ENCODE data around the gene ATP6V1F. TPM values are rescaled to one million over a fixed set of nuclear protein-coding genes. Genes with fewer than 3 reads are reported as not detected.
A peak's percentile ranks its signal among the peaks of the same experiment; 100 is the strongest.

ATP6V1F gene
- total RNA-seq, 1 experiment from 2014 or later = 169 TPM

- ChIA-PET CTCF (interaction anchor here (1.5 kb wide), 1 partner anchor 31 kb away, joined by 3 read pairs; the partner anchor contains the start of gene ATP6V1F), POLR2A (ENCODE audit: unreplicated experiment) (interaction anchor here (0.7 kb wide), 1 partner anchor 387 kb away, joined by 6 read pairs; no protein-coding TSS in a partner anchor)
- Histone ChIP-seq H4K20me1 (ENCODE audit: insufficient read depth) (no peaks in the 10 kb centered on the region), H2AFZ (no peak overlapping the region), H3K4me1 (replicated peaks; ENCODE audit: insufficient read depth) (peaks cover 52% of the 10 kb centered on the region), H3K9me2 (ENCODE audit: insufficient read depth) (no peaks in the 10 kb centered on the region), H3K79me2 (ENCODE audit: low read depth) (no peaks in the 10 kb centered on the region), H3K27me3 (ENCODE audit: insufficient read depth, low read depth) (no peaks in the 10 kb centered on the region), H3K27ac (no peak overlapping the region), H3K4me3 (no peak overlapping the region), H3F3A (ENCODE audit: insufficient read depth, low read depth) (peaks cover 14% of the 10 kb centered on the region), H3K9me3 (ENCODE audit: insufficient read depth, low read depth) (no peaks in the 10 kb centered on the region), H3K36me3 (ENCODE audit: low read depth) (no peaks in the 10 kb centered on the region), H3K4me2 (0 out of 2 replicates have a peak overlapping the region, but pooled peaks have one; percentile 74)
- no TSS peak for BruUV-seq (replicated peaks)
- DNase-seq = peak in 1 of 2 experiments; percentile 32
- TF ChIP-seq CTCF (conservative IDR thresholded peaks at IDR 0.05) = no peak
- no peak for TF ChIP-seq EZH2 (IDR thresholded peaks at IDR 0.05; ENCODE audit: low read depth)
- intact Hi-C loops (cut with micrococcal nuclease; ENCODE audit: unreplicated experiment) = loop anchor here (5.0 kb wide), 1 partner anchor 61 kb away; no protein-coding TSS in a partner anchor
Measured at GRCh38 chr7:128831178-128831993, 31.3 kb upstream of the ATP6V1F start.

GRCh38 chr7:128831994-128832879 lies 30.4 kb upstream of the ATP6V1F start:
- Histone ChIP-seq H3K4me3 (no peak overlapping the region), H3K9me3 (ENCODE audit: insufficient read depth, low read depth) (no peaks in the 10 kb centered on the region), H3K27me3 (ENCODE audit: insufficient read depth, low read depth) (no peaks in the 10 kb centered on the region), H3K4me1 (replicated peaks; ENCODE audit: insufficient read depth) (peaks cover 43% of the 10 kb centered on the region), H3K9me2 (ENCODE audit: insufficient read depth) (no peaks in the 10 kb centered on the region), H4K20me1 (ENCODE audit: insufficient read depth) (no peaks in the 10 kb centered on the region), H3K27ac (no peak overlapping the region), H3K4me2 (no peak overlapping the region), H3F3A (ENCODE audit: insufficient read depth, low read depth) (peaks cover 7% of the 10 kb centered on the region), H3K79me2 (ENCODE audit: low read depth) (no peaks in the 10 kb centered on the region), H2AFZ (no peak overlapping the region), H3K36me3 (ENCODE audit: low read depth) (no peaks in the 10 kb centered on the region)
- BruUV-seq (replicated peaks) = no TSS peak
- intact Hi-C loops (cut with micrococcal nuclease; ENCODE audit: unreplicated experiment) = loop anchor here (5.0 kb wide), 1 partner anchor 60 kb away; no protein-coding TSS in a partner anchor
- TF ChIP-seq EZH2 (IDR thresholded peaks at IDR 0.05; ENCODE audit: low read depth) (no peak), CTCF (conservative IDR thresholded peaks at IDR 0.05) (no peak)
- POLR2A ChIA-PET (ENCODE audit: unreplicated experiment) = interaction anchor here (0.7 kb wide), 1 partner anchor 386 kb away, joined by 6 read pairs; no protein-coding TSS in a partner anchor
- DNase-seq = no peak
- CTCF ChIA-PET = interaction anchor here (1.5 kb wide), 1 partner anchor 30 kb away, joined by 3 read pairs; the partner anchor contains the start of gene ATP6V1F

GRCh38 chr7:128832880-128833147 lies 29.8 kb upstream of the ATP6V1F start:
- TF ChIP-seq EZH2 (IDR thresholded peaks at IDR 0.05; ENCODE audit: low read depth) = no peak
- TF ChIP-seq CTCF (conservative IDR thresholded peaks at IDR 0.05) = no peak
- Histone ChIP-seq H2AFZ (no peak overlapping the region), H3K4me3 (no peak overlapping the region), H3K27ac (no peak overlapping the region), H3K4me1 (replicated peaks; ENCODE audit: insufficient read depth) (peaks cover 38% of the 10 kb centered on the region), H3K9me2 (ENCODE audit: insufficient read depth) (no peaks in the 10 kb centered on the region), H3K9me3 (ENCODE audit: insufficient read depth, low read depth) (no peaks in the 10 kb centered on the region), H3K79me2 (ENCODE audit: low read depth) (no peaks in the 10 kb centered on the region), H4K20me1 (ENCODE audit: insufficient read depth) (no peaks in the 10 kb centered on the region), H3F3A (ENCODE audit: insufficient read depth, low read depth) (peaks cover 6% of the 10 kb centered on the region), H3K27me3 (ENCODE audit: insufficient read depth, low read depth) (no peaks in the 10 kb centered on the region), H3K36me3 (ENCODE audit: low read depth) (no peaks in the 10 kb centered on the region), H3K4me2 (no peak overlapping the region)
- BruUV-seq (replicated peaks) = no TSS peak
- CTCF ChIA-PET = interaction anchor here (0.5 to 0.9 kb wide), 4 partner anchors 42 to 66 kb away, joined by 3 to 7 read pairs (median 4); no protein-coding TSS in a partner anchor
- intact Hi-C loops (cut with micrococcal nuclease; ENCODE audit: unreplicated experiment) = loop anchor here (5.0 kb wide), 1 partner anchor 59 kb away; no protein-coding TSS in a partner anchor
- POLR2A ChIA-PET (ENCODE audit: unreplicated experiment) = no interaction called here
- no peak for DNase-seq

Measured in PC-9 (cell line).